ENCODE results near the gene ELOVL7.
"Not testable (repeated sequence)": the region's sequence is repeated elsewhere in the genome, so short reads cannot be mapped to it uniquely, and the experiment has no call there.

DNA sequence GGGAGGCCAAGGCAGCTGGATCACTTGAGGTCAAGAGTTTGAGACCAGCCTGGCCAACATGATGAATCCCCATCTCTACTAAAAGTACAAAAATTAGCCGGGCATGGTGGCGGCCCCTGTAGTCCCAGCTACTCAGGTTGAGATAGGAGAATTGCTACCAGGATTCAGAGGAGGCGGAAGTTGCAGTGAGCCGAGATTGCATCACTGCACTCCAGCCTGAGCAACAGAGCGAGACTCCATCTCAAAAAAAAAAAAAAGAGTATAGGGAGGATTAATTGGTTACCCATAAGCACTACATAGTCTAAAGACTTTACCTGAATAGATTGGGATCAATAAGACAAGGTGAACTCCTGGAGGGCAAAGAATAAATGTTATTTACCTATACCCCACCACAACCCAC lies 27.9 kb downstream of the ELOVL7 start:
- TF ChIP-seq, protein P1, sequence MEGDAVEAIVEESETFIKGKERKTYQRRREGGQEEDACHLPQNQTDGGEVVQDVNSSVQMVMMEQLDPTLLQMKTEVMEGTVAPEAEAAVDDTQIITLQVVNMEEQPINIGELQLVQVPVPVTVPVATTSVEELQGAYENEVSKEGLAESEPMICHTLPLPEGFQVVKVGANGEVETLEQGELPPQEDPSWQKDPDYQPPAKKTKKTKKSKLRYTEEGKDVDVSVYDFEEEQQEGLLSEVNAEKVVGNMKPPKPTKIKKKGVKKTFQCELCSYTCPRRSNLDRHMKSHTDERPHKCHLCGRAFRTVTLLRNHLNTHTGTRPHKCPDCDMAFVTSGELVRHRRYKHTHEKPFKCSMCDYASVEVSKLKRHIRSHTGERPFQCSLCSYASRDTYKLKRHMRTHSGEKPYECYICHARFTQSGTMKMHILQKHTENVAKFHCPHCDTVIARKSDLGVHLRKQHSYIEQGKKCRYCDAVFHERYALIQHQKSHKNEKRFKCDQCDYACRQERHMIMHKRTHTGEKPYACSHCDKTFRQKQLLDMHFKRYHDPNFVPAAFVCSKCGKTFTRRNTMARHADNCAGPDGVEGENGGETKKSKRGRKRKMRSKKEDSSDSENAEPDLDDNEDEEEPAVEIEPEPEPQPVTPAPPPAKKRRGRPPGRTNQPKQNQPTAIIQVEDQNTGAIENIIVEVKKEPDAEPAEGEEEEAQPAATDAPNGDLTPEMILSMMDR (IDR thresholded peaks at IDR 0.05 in 8 of 11, conservative IDR thresholded peaks at IDR 0.05 in 3 of 11): not testable (repeated sequence)
- not testable (repeated sequence) for TF ChIP-seq POLR2AphosphoS5 (IDR thresholded peaks at IDR 0.05)
